C4-2B (cell line): ENCODE results near the gene NOCT.

Source experiments
- H3K27ac ChIP-seq: fragments of 450-650 bp; 2 replicates; pipeline ENCODE4 v1.5.1; 2017
- ZFX ChIP-seq: fragments of 450-650 bp; IDR thresholded peaks from 2 replicates; pipeline ENCODE4 v1.6.1; 2017
- TF ChIP-seq, protein P1 (sequence below): fragments of 450-650 bp; conservative IDR thresholded peaks from 2 replicates; pipeline ENCODE4 v1.5.1; 2017; ENCODE audit warnings: mild to moderate bottlenecking

Gene NOCT

DNA sequence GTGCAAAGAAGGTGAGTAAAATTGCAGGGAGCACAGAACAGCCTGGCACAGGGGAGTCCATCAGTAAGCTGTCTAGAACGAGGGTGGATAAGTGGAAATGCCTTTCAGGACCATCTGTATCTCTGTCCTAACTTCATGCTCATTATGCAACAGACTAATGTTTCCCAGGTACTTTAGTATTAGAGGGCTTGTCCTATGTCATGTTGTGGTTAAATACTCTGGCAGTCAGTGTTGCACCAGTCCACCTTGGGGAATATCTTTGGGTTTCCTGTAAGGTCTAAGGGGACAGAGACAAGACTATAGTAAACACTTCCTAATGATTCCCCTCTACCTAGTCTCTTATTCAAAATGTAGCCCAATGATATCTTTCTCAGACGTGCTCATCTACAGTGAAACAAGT lies 21.3 kb downstream of the NOCT start:
- no peak overlapping the region for H3K27ac ChIP-seq
- TF ChIP-seq, protein P1, sequence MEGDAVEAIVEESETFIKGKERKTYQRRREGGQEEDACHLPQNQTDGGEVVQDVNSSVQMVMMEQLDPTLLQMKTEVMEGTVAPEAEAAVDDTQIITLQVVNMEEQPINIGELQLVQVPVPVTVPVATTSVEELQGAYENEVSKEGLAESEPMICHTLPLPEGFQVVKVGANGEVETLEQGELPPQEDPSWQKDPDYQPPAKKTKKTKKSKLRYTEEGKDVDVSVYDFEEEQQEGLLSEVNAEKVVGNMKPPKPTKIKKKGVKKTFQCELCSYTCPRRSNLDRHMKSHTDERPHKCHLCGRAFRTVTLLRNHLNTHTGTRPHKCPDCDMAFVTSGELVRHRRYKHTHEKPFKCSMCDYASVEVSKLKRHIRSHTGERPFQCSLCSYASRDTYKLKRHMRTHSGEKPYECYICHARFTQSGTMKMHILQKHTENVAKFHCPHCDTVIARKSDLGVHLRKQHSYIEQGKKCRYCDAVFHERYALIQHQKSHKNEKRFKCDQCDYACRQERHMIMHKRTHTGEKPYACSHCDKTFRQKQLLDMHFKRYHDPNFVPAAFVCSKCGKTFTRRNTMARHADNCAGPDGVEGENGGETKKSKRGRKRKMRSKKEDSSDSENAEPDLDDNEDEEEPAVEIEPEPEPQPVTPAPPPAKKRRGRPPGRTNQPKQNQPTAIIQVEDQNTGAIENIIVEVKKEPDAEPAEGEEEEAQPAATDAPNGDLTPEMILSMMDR = no peak
- TF ChIP-seq ZFX = no peak

DNA sequence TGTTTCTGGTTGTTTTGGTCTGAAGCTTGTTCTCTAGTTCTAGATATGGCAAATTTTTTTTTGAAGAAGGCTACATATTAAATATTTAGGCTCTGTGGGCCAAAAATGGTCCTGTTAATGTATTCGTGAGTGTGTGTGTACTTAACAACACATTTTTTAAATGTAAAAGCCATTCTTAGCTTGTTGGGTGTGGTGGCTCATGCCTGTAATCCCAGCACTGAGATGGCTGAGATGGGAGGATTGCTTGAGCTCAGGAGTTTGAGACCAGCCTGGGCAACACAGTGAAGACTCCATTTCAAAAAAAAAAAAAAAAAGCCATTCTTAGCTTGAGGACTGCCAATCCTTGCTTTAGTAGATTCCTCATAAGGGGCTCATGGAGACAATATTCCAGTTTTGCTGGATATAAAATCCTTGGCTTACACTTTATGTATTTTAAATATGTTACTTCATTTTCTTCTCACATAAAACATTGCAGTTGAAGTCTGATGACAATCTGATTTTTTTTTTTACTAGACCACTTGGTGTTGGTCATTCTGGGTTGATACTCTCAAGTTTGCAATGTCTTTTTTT lies 23.4 kb downstream of the NOCT start:
- no peak for TF ChIP-seq ZFX
- TF ChIP-seq, protein P1 = no peak
- H3K27ac ChIP-seq = no peak overlapping the region

GRCh38 chr4:139042981-139043460 lies 27.4 kb downstream of the NOCT start:
- H3K27ac ChIP-seq = no peak overlapping the region
- TF ChIP-seq ZFX = no peak
- TF ChIP-seq, protein P1 = no peak

- no peak for TF ChIP-seq ZFX
- TF ChIP-seq, protein P1 = no peak
- no peak overlapping the region for H3K27ac ChIP-seq
Measured at GRCh38 chr4:139044291-139044690, 28.7 kb downstream of the NOCT start.

- no peak overlapping the region for H3K27ac ChIP-seq
Measured at GRCh38 chr4:139048026-139048425, 32.4 kb downstream of the NOCT start.

GRCh38 chr4:139050446-139050845 lies 34.9 kb downstream of the NOCT start:
- no peak overlapping the region for H3K27ac ChIP-seq
- no peak for TF ChIP-seq ZFX
- TF ChIP-seq, protein P1 = no peak

More at GRCh38 chr4:139048026-139048425, 32.4 kb downstream of the NOCT start:
- TF ChIP-seq, protein P1 = no peak
- no peak for TF ChIP-seq ZFX

DNA sequence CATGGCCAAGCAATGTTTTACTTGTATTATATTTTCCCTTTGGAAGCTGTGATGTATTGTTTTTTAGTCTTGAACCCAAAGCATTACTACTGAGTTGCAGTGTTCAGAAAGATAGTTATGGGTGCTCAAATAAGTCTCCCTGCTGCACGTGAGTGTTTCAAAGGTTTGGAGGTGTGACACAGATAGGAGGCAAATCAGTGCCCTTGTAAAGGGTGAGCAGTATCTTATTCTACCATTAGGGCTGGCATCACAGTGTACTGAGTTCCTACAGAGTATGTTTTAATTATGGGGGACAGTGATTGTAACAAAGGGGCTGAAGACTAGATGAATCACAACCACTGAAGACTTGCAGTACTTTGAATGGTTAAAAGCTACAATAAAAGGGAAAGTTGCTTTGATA lies 38.3 kb downstream of the NOCT start:
- no peak overlapping the region for H3K27ac ChIP-seq
- TF ChIP-seq, protein P1 = no peak
- TF ChIP-seq ZFX = no peak
